Tibial artery (tissue), 4 donors: ENCODE measurements around the gene RIPOR2.

ENCODE experiments used
- DNase-seq, 2 donors: peaks; one replicate each; pipeline ENCODE4 v3.0.0-alpha.2; 2019
- H3K27ac ChIP-seq, 2 donors: fragments of 200-600 bp; sonication (generic) in 1 of 2; 1 replicate in 1 of 2; 2 replicates in 1 of 2; pipeline ENCODE4 v1.5.1; 2018 to 2019; ENCODE audit warnings: mild to moderate bottlenecking in 1 of 2
- H3K27me3 ChIP-seq, 2 donors: fragments of 200-600 bp; sonication (generic) in 1 of 2; one replicate each; pipeline versions ENCODE4 v1.5.1 to v1.6.0; 2016 to 2019
- H3K36me3 ChIP-seq, 3 donors: fragments of 200-600 bp; sonication (generic) in 2 of 3; one replicate each; pipeline ENCODE4 v1.5.1; 2016 to 2019; ENCODE audit warnings: mild to moderate bottlenecking in 2 of 3
- H3K4me1 ChIP-seq, 4 donors: fragments of 200-600 bp; sonication (generic) in 2 of 4; 1 replicate in 3 of 4; 2 replicates in 1 of 4; pipeline ENCODE4 v1.5.1; 2016 to 2019
- H3K4me3 ChIP-seq, 2 donors: fragments of 200-600 bp; sonication (generic) in 1 of 2; 1 replicate in 1 of 2; 2 replicates in 1 of 2; pipeline ENCODE4 v1.5.1; 2018 to 2019; ENCODE audit warnings: mild to moderate bottlenecking in 2 of 2
- H3K9me3 ChIP-seq, 3 donors: fragments of 200-600 bp; sonication (generic) in 1 of 3; one replicate each; pipeline ENCODE4 v1.5.1; 2016 to 2019
- CTCF ChIP-seq, 2 experiments: fragments of 200-600 bp in 1 of 2; fragments of 450-650 bp in 1 of 2; IDR thresholded peaks; one replicate each; pipeline ENCODE4 v1.5.1; 2017 to 2019; ENCODE audit warnings: antibody characterized with exemption in 2 of 2, mild to moderate bottlenecking in 1 of 2, moderate library complexity in 1 of 2
- intact Hi-C: fragments of 100-400 bp; cut with DNase I; formaldehyde crosslinking; loops from one replicate; pipeline ENCODE4 v1.15.0; 2023; ENCODE audit warnings: low total_unique reads

Gene RIPOR2

GRCh38 chr6:24795106-24795505 is 140.7 kb downstream of the RIPOR2 start:
- intact Hi-C loops = no loop called here
- no peak for DNase-seq
- Histone ChIP-seq H3K27ac (no peak overlapping the region), H3K36me3 (no peaks in the 10 kb centered on the region), H3K27me3 (no peaks in the 10 kb centered on the region), H3K4me1 (no peaks in the 10 kb centered on the region), H3K4me3 (no peak overlapping the region), H3K9me3 (no peaks in the 10 kb centered on the region)
- TF ChIP-seq CTCF (IDR thresholded peaks at IDR 0.05) = no peak

- Histone ChIP-seq H3K9me3 (no peaks in the 10 kb centered on the region), H3K36me3 (peaks cover 12 to 44% (median 38%) of the 10 kb centered on the region in 3 donors), H3K27me3 (no peaks in the 10 kb centered on the region), H3K4me1 (no peaks in the 10 kb centered on the region), H3K27ac (no peak overlapping the region), H3K4me3 (no peak overlapping the region)
- TF ChIP-seq CTCF (IDR thresholded peaks at IDR 0.05) = no peak
- DNase-seq = no peak
- intact Hi-C loops = no loop called here
Observed at GRCh38 chr6:24788031-24788665, 147.6 kb downstream of the RIPOR2 start.

GRCh38 chr6:24780206-24780605 is 155.6 kb downstream of the RIPOR2 start:
- TF ChIP-seq CTCF (IDR thresholded peaks at IDR 0.05) = no peak
- intact Hi-C loops = no loop called here
- no peaks in the 10 kb centered on the region for H3K27me3 ChIP-seq
- no peak for DNase-seq
- no peak overlapping the region for H3K4me3 ChIP-seq
- H3K36me3 ChIP-seq = peaks cover 18 to 30% (median 21%) of the 10 kb centered on the region in 3 donors
- no peak overlapping the region for H3K27ac ChIP-seq
- no peaks in the 10 kb centered on the region for H3K9me3 ChIP-seq
- H3K4me1 ChIP-seq = peaks cover 0 to 9% (median 6%) of the 10 kb centered on the region in 4 donors

GRCh38 chr6:24779416-24780016 is 156.2 kb downstream of the RIPOR2 start:
- Histone ChIP-seq H3K4me3 (no peak overlapping the region), H3K4me1 (peaks cover 0 to 10% (median 6%) of the 10 kb centered on the region in 4 donors), H3K36me3 (peaks cover 16 to 25% (median 18%) of the 10 kb centered on the region in 3 donors), H3K9me3 (no peaks in the 10 kb centered on the region), H3K27ac (no peak overlapping the region), H3K27me3 (no peaks in the 10 kb centered on the region)
- DNase-seq = no peak
- TF ChIP-seq CTCF (IDR thresholded peaks at IDR 0.05) = no peak
- intact Hi-C loops = no loop called here

GRCh38 chr6:24778878-24779277 is 156.9 kb downstream of the RIPOR2 start:
- H3K36me3 ChIP-seq = peaks cover 10 to 18% (median 13%) of the 10 kb centered on the region in 3 donors
- peaks cover 0 to 14% (median 6%) of the 10 kb centered on the region in 4 donors for H3K4me1 ChIP-seq
- intact Hi-C loops = no loop called here
- H3K9me3 ChIP-seq = no peaks in the 10 kb centered on the region
- no peaks in the 10 kb centered on the region for H3K27me3 ChIP-seq
- H3K4me3 ChIP-seq = no peak overlapping the region
- DNase-seq = no peak
- no peak overlapping the region for H3K27ac ChIP-seq
- TF ChIP-seq CTCF (IDR thresholded peaks at IDR 0.05) = no peak
